ENCODE data around the gene EGLN1.

Gene EGLN1

DNA sequence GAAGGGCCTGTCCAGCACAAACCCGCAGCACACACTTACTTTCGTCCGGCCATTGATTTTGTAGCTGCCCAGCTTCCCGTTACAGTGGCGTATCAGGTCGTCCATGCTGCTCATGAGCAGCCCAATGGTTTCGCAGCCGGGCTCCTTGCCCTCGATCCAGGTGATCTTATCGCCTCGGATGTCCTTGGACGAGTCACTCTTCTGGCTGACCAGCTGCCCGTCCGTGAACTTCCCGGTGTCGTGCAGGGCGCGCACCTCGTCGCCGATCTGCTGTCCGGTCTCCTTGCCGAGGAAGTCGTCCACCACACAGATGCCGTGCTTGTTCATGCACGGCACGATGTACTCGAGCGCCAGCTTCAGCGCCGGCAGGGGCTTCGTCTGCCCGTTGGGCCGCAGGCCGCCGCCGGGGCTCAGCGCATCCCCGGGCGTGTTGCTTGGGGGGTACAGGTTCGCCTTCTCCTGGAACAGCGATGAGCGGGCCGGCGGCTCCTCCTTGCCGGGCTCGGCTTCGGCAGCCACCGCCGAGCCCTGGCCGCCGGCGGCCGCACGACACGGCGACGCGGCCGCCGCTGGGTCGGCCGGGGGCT lies 1.0 kb downstream of the EGLN1 start:
- DNase-seq = peak; percentile 77

- DNase-seq = peak; percentile 48
Measured at GRCh38 chr1:231420299-231420958, 1.7 kb downstream of the EGLN1 start.

- no peak for DNase-seq
Measured at GRCh38 chr1:231419738-231420298, 2.3 kb downstream of the EGLN1 start.

DNA sequence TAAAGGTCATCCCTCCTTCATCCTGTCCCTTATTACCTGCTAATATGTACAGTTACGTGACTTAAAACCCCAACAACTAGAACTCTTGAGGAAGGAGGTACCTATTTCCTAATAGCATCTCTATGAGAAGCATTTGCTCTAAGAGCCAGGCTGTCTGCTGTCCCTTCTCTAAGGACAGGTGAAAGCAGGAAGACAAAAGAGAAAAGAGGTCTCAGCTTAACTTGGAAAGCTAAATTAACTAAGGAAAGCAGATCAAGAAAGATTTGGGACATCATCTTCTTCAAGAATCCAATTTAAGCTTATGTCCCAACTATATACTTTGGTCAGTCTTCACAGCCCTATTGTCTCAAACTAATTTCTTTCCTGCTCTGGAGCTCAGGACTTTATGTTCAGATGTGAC lies 2.9 kb downstream of the EGLN1 start:
- peak; percentile 8 for DNase-seq

GRCh38 chr1:231418741-231419107 lies 3.4 kb downstream of the EGLN1 start:
- no peak for DNase-seq

DNA sequence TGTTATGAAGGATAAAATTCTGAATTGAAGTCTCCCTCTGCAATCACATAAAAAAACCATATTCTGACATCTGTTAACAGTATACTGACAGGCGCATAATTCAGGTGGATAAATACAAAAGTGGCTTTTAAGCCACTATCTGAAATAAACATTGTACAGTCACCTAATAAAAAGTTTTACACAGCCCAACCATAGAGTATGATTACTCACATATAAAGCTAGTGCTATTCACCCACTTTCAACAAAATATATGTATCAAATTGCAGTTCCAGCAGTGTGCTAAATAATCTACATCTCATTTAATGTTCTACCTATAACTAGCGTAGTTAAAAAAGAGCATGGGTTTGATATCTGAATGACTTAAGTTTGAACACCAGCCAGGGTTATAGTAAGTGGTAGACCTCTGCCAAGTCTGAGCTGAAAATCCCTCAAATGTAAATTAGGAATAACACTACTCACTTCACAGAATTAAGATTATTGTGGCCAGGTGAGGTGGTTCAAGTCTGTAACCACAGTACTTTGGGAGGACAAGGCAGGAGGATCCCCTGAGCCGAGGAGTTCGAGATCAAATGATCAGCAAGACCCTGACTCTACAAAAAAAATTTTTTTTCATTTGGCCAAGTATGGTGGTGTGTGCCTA lies 3.9 kb downstream of the EGLN1 start:
- DNase-seq = no peak

DNA sequence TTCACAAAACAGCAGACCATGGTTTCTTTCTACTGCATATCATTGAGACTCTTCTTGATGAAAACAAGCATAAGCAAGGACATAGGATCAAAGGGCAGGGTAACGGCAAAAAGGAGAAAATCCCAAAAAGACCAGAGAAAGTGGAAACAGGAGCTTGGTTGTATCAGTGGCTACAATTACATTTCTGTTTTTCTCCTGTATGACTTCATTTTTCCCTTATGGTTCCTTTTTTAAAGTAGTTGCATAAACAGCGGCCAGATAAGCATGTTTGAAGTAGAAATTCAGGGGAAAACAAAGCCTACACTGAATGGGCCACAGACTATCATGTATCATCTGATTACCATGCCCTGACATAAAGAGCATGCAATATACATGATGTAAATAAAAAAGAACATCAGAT lies 4.6 kb downstream of the EGLN1 start:
- no peak for DNase-seq

- no peak for DNase-seq
Measured at GRCh38 chr1:231416901-231417300, 5.2 kb downstream of the EGLN1 start.

DNA sequence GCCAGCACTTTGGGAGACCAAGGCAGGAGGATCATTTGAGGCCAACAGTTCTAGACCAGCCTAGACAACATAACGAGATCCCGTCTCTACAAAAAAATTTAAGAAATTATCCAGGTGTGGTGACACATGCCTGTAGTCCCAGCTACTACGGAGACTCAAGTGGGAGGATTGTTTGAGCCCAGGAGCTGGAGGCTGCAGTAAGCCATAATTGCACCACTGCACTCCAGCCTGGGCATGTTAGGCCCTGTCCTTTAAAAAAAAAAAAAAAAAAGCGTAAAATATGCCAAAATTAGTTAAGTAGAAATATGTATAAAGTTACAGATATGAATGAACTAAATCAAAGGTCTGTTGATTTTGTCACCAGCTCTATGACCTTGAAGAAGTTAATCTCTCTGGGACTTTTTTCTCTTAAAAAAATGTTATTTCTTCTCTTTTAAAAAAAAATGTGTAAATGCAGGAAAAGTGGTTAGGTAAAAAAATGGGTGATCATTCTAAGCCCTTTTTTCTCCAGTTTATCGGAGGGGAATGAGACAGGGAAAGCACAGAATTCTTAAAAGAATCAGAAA lies 7.0 kb downstream of the EGLN1 start:
- no peak for DNase-seq

DNA sequence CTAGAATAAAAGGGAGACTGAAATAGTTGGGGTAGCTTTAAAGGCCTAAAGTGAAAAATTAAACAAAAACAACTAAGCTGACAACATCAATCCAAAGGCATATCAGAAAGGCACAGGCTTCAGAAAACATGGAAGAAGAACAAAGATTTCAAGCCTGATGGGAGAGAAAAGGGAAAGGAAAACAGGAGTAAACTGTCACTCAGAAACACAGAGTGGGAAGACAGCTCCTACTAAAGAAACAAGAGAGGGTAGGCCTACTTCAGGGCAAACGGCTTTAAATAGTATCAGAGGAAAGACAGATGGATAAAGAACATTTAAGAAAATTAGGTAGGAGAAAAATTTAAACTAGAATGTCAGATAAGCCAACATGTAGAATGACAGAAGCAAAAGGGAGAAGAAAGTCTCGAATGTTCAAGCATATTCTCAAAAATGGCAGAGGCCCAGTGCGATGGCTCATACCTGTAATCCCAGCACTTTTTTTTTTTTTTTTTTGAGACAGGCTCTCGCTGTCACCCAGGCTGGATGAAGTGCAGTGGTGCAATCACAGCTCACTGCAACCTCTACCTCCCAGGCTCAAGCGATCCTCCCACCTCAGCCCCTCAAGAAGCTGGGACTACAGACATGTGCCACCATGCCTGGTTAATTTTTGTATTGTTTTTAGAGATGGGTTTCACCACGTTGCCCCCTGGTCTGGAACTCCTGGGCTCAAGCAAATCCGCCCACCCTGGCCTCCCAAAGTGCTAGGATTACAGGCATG lies 7.6 kb downstream of the EGLN1 start:
- DNase-seq = no peak

- DNase-seq = no peak
Measured at GRCh38 chr1:231413749-231414082, 8.4 kb downstream of the EGLN1 start.

DNA sequence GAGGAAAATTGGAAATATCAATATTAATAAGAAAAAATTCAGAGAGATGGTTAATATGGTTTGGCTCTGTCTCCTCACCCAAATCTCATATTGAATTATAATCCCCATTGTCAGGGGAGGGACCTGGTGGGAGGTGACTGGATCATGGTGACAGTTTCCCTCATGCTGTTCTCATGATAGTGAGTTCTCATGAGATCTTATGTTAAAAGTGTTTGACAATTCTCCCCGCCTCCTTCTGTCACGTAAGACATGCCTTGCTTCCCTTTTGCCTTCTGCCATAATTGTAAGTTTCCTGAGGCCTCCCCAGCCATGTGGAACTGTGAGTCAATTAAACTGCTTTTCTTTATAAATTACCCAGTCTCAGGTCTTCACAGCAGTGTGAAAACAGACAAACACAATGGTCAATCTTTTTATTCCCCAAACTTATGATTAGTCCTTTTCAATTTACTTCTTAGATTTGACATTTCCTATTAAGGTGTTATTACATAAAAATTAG lies 11.0 kb downstream of the EGLN1 start:
- no peak for DNase-seq

GRCh38 chr1:231410036-231410612 lies 12.0 kb downstream of the EGLN1 start:
- no peak for DNase-seq

DNA sequence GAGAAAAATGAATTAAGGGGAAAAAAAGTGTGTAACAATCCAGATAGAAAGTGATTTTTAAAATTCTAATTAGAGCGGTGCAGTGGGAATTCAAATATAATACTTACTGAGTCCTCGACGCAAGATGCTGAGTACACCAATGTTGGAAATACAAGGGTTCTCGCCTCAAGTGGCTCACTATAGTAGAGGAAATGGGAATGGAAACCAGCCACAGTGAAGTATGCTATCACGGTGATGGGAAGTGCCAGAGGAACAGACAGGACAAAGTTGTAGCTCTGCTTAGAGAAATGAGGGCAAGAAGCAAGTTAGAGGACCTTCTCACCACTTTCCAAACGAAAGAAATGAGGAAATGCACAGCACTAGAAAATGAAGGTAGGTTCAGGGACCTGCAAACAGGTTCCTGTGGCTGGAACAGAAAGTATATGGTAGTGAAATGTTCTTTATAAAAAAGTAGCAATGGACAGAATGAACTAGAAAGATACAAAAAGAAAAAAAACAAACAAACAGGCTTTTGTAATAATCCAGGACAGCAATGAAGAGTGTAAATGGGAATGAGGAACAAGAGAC lies 13.5 kb downstream of the EGLN1 start:
- DNase-seq = no peak

- no peak for DNase-seq
Measured at GRCh38 chr1:231407547-231408396, 14.3 kb downstream of the EGLN1 start.

GRCh38 chr1:231407049-231407448 lies 15.0 kb downstream of the EGLN1 start:
- no peak for DNase-seq

DNA sequence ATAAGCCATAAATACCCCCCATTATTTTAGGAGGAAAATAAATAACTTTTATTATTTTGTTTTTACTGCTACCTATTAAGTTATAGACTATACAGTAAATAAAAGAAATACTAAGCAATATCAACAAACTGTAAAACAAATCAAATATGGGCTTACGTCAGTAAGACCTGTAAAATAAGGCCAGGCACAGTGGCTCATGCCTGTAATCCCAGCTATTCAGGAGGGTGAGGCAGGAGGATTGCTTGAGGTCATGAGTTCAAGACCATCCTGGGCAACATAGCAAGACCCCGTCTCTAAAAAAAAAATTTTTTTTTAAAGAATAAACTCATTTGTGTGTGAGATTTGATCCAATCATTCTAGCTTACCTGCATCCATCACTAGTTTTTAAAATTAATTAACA lies 17.8 kb downstream of the EGLN1 start:
- DNase-seq = no peak

DNA sequence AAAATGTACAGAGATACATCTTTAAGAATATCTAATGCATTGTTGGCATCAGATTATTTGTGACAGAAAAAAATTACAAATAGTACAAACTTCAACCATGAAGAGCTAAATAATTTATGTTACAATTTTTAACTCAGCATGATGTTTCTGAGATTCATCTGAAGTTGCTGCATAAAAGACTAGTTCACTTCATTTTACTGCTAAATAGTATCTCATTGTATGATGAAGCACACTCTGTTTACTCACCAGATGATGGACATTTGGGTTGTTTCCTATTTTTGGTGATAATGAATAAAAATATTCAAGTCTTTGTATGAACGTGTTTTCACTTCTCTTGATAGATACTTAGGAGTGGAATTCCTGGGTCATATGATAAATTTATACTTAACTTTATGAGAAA lies 20.6 kb downstream of the EGLN1 start:
- no peak for DNase-seq

- no peak for DNase-seq
Measured at GRCh38 chr1:231397886-231398671, 24.0 kb downstream of the EGLN1 start.

- no peak for DNase-seq
Measured at GRCh38 chr1:231396643-231397042, 25.4 kb downstream of the EGLN1 start.

DNA sequence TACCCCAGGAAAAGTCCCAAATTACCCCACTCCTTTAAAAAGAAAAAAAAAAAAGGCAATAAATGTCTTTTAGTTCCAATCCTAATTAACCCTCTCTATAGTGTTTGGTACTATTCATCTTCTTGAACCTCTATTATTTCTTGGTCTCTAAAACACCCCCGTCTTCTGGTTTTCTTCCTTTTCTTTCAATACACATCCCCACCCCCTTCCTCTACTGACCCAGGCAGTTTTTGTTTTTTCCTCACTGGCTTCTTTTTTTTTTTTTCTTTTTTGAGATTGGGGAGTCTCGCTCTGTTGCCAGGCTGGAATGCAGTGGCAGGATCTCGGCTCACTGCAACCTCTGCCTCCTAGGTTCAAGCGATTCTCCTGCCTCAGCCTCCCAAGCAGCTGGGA lies 26.1 kb downstream of the EGLN1 start:
- DNase-seq = no peak

All from NCI-H69 (cell line).